Globus pallidus (tissue), 1 donor: ENCODE data around the gene STARD13.

Experiments used
- DNase-seq: peaks from one replicate; pipeline ENCODE4 v3.0.0-alpha.2; 2015; ENCODE audit warnings: low spot score

Gene STARD13

GRCh38 chr13:33224191-33224590 is 61.4 kb downstream of the STARD13 start:
- DNase-seq: no peak

- DNase-seq: no peak
These were observed 65.6 kb downstream of the STARD13 start for GRCh38 chr13:33219926-33220325.

- no peak for DNase-seq
These were observed 67.1 kb downstream of the STARD13 start for GRCh38 chr13:33218426-33218825.

GRCh38 chr13:33218020-33218419 is 67.5 kb downstream of the STARD13 start:
- DNase-seq: no peak

- no peak for DNase-seq
These were observed 68.3 kb downstream of the STARD13 start for GRCh38 chr13:33217256-33217655.

GRCh38 chr13:33213797-33214196 is 71.8 kb downstream of the STARD13 start:
- peak; percentile 66 for DNase-seq

GRCh38 chr13:33213024-33213768 is 72.4 kb downstream of the STARD13 start:
- DNase-seq: no peak

GRCh38 chr13:33212396-33212795 is 73.2 kb downstream of the STARD13 start:
- DNase-seq: no peak

- DNase-seq: no peak
These were observed 75.5 kb downstream of the STARD13 start for GRCh38 chr13:33210090-33210489.

- no peak for DNase-seq
These were observed 77.0 kb downstream of the STARD13 start for GRCh38 chr13:33208290-33209220.

- DNase-seq: no peak
These were observed 78.0 kb downstream of the STARD13 start for GRCh38 chr13:33207615-33207961.

GRCh38 chr13:33206945-33207614 is 78.5 kb downstream of the STARD13 start:
- no peak for DNase-seq

GRCh38 chr13:33206425-33206824 is 79.1 kb downstream of the STARD13 start:
- no peak for DNase-seq

- DNase-seq: no peak
These were observed 79.7 kb downstream of the STARD13 start for GRCh38 chr13:33205804-33206221.

- DNase-seq: no peak
These were observed 80.3 kb downstream of the STARD13 start for GRCh38 chr13:33205224-33205623.

GRCh38 chr13:33204130-33204927 is 81.2 kb downstream of the STARD13 start:
- DNase-seq: no peak

- DNase-seq: no peak
These were observed 82.8 kb downstream of the STARD13 start for GRCh38 chr13:33202644-33203169.

GRCh38 chr13:33201659-33202058 is 83.9 kb downstream of the STARD13 start:
- DNase-seq: no peak

- no peak for DNase-seq
These were observed 86.2 kb downstream of the STARD13 start for GRCh38 chr13:33199289-33199850.

GRCh38 chr13:33197541-33197971 is 88.0 kb downstream of the STARD13 start:
- no peak for DNase-seq

GRCh38 chr13:33196767-33197166 is 88.8 kb downstream of the STARD13 start:
- DNase-seq: no peak
